Measurements from ENCODE around the gene METTL14. TPM values are rescaled to one million over a fixed set of nuclear protein-coding genes. Genes with fewer than 3 reads are reported as not detected.

The METTL14 gene
- polyA plus RNA-seq, 3 donors = 6.6 to 19.2 (median 8.2) TPM

DNA sequence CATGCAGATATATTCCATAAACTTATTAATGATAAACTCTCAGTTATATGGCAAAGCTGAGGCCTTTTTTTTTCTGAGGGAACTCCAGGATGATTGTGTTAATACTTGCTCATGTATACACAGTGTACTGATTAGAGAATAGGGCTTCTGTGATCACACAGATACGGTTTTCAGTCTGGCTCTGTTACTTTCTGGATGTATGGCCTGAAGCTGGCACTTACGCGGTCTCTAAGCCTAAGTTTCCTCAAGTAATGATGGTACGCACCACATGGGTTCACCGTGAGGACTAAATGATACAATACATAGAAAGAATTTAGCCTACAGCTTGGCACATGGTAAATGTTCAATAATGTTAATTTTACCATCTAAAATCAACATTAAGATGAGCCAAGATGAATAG, 77.0 kb downstream of the METTL14 start:
- H2AFZ ChIP-seq (ENCODE audit: insufficient read depth, low read depth, low read length, poor library complexity, severe bottlenecking) = no peak overlapping the region
- TF ChIP-seq, protein P1, sequence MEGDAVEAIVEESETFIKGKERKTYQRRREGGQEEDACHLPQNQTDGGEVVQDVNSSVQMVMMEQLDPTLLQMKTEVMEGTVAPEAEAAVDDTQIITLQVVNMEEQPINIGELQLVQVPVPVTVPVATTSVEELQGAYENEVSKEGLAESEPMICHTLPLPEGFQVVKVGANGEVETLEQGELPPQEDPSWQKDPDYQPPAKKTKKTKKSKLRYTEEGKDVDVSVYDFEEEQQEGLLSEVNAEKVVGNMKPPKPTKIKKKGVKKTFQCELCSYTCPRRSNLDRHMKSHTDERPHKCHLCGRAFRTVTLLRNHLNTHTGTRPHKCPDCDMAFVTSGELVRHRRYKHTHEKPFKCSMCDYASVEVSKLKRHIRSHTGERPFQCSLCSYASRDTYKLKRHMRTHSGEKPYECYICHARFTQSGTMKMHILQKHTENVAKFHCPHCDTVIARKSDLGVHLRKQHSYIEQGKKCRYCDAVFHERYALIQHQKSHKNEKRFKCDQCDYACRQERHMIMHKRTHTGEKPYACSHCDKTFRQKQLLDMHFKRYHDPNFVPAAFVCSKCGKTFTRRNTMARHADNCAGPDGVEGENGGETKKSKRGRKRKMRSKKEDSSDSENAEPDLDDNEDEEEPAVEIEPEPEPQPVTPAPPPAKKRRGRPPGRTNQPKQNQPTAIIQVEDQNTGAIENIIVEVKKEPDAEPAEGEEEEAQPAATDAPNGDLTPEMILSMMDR (IDR thresholded peaks at IDR 0.05) = no peak
- Mint-ChIP-seq H3K4me3 (no peak overlapping the region), H3K36me3 (peaks cover 72 to 74% of the 10 kb centered on the region in 2 donors), H3K27ac (no peak overlapping the region), H3K4me1 (peaks cover 6% of the 10 kb centered on the region), H3K9me3 (no peaks in the 10 kb centered on the region), H3K27me3 (ENCODE audit: low read depth in 3 of 3) (no peaks in the 10 kb centered on the region)
- H3K4me3 ChIP-seq (replicated peaks in 1 of 3; ENCODE audit: low read depth in 2 of 3, low read length in 3 of 3) = no peak overlapping the region
- no peaks in the 10 kb centered on the region for H4K20me1 ChIP-seq (ENCODE audit: insufficient read depth, low read length)
- H3K9me3 ChIP-seq (replicated peaks in 1 of 2; ENCODE audit: control insufficient read depth in 1 of 2, insufficient read depth in 1 of 2, low read length in 2 of 2) = no peaks in the 10 kb centered on the region
- no peak overlapping the region for H3K4me2 ChIP-seq (replicated peaks; ENCODE audit: extremely low read depth, low read length, poor library complexity, severe bottlenecking)
- no peaks in the 10 kb centered on the region for H3K27me3 ChIP-seq (ENCODE audit: control insufficient read depth in 2 of 2, insufficient read depth in 2 of 2, low read length in 2 of 2)
- no peaks in the 10 kb centered on the region for H3K4me1 ChIP-seq (ENCODE audit: control insufficient read depth in 1 of 2, insufficient read depth in 2 of 2, low read length in 2 of 2)
- peaks cover 58 to 93% of the 10 kb centered on the region in 2 donors for H3K36me3 ChIP-seq (replicated peaks in 1 of 2; ENCODE audit: control insufficient read depth in 1 of 2, insufficient read depth in 2 of 2, low read length in 2 of 2)
- intact Hi-C loops (cut with micrococcal nuclease) = no loop called here
- no peak for DNase-seq
- H3K79me2 ChIP-seq (ENCODE audit: insufficient read depth, low read length) = no peaks in the 10 kb centered on the region
- no peak overlapping the region for H3K9ac ChIP-seq (ENCODE audit: insufficient read depth, low read length, poor library complexity, severe bottlenecking)
- 86% methylated on average over 1 of the region's 5 CpGs for WGBS (ENCODE audit: insufficient coverage)
- H3K27ac ChIP-seq (ENCODE audit: low read depth in 1 of 2, low read length in 2 of 2) = no peak overlapping the region

DNA sequence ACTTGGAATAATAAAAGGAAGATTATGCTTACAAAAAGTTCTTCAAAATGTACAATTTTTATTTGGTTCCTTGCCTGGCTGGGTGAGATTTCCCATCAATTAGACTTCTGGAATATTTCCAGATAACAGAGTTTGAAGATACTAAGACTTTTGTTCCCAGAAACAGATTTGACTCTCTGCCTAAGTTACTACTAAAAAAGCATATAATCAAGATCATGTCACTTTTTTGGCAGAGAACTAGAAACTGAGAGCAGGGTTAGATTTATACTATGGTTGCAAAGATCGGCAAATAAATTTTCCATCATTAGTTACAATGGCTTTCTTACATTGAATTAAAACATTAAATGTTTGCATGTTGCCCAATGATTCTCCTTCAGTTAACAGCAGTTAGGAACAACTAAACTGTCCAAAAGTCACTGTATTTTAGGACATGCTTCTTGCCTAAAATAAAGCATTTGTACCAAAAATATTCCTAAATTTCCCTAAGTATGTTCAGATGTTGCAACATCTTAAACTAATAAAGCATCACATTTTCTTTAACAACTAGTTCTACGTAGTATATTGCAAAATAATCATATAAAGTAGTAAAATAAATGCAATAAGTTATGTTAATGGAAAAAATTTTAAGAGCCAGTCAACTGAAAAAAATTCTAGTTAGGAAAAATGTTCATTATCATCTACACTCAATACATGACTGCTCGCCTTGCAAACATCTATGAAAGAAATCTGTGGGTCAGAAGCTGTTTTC, 77.7 kb downstream of the METTL14 start:
- Mint-ChIP-seq H3K36me3 (peaks cover 70 to 74% of the 10 kb centered on the region in 2 donors), H3K27ac (no peak overlapping the region), H3K9me3 (no peaks in the 10 kb centered on the region), H3K4me1 (peaks cover 6% of the 10 kb centered on the region), H3K27me3 (ENCODE audit: low read depth in 3 of 3) (no peaks in the 10 kb centered on the region), H3K4me3 (no peak overlapping the region)
- Histone ChIP-seq H3K4me1 (ENCODE audit: control insufficient read depth in 1 of 2, insufficient read depth in 2 of 2, low read length in 2 of 2) (no peaks in the 10 kb centered on the region), H3K4me3 (replicated peaks in 1 of 3; ENCODE audit: low read depth in 2 of 3, low read length in 3 of 3) (no peak overlapping the region), H3K36me3 (replicated peaks in 1 of 2; ENCODE audit: control insufficient read depth in 1 of 2, insufficient read depth in 2 of 2, low read length in 2 of 2) (peaks cover 59 to 93% of the 10 kb centered on the region in 2 donors), H3K27ac (ENCODE audit: low read depth in 1 of 2, low read length in 2 of 2) (no peak overlapping the region), H3K9me3 (replicated peaks in 1 of 2; ENCODE audit: control insufficient read depth in 1 of 2, insufficient read depth in 1 of 2, low read length in 2 of 2) (no peaks in the 10 kb centered on the region), H3K4me2 (replicated peaks; ENCODE audit: extremely low read depth, low read length, poor library complexity, severe bottlenecking) (no peak overlapping the region), H3K79me2 (ENCODE audit: insufficient read depth, low read length) (no peaks in the 10 kb centered on the region), H3K27me3 (ENCODE audit: control insufficient read depth in 2 of 2, insufficient read depth in 2 of 2, low read length in 2 of 2) (no peaks in the 10 kb centered on the region), H2AFZ (ENCODE audit: insufficient read depth, low read depth, low read length, poor library complexity, severe bottlenecking) (no peak overlapping the region), H3K9ac (ENCODE audit: insufficient read depth, low read length, poor library complexity, severe bottlenecking) (no peak overlapping the region), H4K20me1 (ENCODE audit: insufficient read depth, low read length) (no peaks in the 10 kb centered on the region)
- WGBS (ENCODE audit: insufficient coverage) = no CpG with 5 or more reads among the region's 3 CpGs
- intact Hi-C loops (cut with micrococcal nuclease) = no loop called here
- TF ChIP-seq, protein P1 (IDR thresholded peaks at IDR 0.05) = no peak
- DNase-seq = no peak

Small RNAs within 50 kb of the gene (small RNA-seq; reads per million reads assigned to genes)
- gene SEPT14P4 (ENCODE audit: insufficient read length, low read depth) = not detected

Other genes starting within 250 kb of the METTL14 start
- gene SEC24D, start 150.7 kb downstream of the METTL14 start, polyA plus RNA-seq = 10 to 100 TPM; 16.8 to 31.3 (median 22.6) TPM
- under 1 TPM in 1 of 3 donors, not detected in 2; 0.04 TPM for gene SYNPO2, start 203.5 kb downstream of the METTL14 start, polyA plus RNA-seq